UCSD-AML1 (cell line): Measurements from ENCODE around the gene MICU2.

Experiments
- DNase-seq: peaks from one replicate; lab custom pipeline; 2025; ENCODE audit not compliant: unreplicated experiment; lab: John Stamatoyannopoulos, UW

The MICU2 gene

DNA sequence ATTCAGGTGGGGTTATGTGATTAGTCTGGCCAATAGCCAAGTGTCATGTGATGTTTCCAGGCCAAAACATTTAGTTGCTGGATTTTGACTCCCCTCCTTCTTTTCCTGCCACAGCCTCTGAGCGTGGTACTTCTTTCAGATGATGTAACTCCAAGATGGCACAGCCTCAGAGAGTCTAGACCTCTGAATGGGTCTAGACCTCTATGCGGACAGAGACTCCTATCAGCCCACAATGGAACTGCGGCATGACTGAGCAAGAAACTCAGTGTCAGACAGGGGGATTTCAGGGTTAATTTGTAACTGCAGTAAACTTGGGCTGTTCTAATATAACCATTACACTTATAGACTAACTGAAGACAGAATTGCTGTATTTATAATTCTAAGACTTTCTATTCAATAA lies 102.3 kb downstream of the MICU2 start:
- no peak for DNase-seq

DNA sequence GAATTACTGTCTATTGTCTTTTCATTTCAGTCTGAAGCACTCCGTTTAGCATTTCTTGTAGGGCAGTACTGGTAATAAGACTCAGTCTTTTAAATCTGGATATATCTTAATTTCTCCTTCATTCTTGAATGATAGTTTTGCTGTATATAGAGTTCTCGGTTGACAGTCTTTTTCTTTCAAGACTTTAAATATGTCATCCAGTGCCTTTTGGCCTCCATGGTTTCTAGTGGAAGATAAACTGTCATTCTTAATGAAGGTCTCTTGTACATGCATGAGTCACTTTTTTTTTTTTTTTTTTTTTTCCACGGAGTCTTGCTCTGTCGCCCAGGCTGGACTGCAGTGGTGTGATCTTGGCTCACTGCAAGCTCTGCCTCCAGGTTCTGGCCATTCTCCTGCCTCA lies 117.6 kb downstream of the MICU2 start:
- no peak for DNase-seq

- DNase-seq = no peak
These were observed 120.2 kb downstream of the MICU2 start for GRCh38 chr13:21483748-21484147.

DNA sequence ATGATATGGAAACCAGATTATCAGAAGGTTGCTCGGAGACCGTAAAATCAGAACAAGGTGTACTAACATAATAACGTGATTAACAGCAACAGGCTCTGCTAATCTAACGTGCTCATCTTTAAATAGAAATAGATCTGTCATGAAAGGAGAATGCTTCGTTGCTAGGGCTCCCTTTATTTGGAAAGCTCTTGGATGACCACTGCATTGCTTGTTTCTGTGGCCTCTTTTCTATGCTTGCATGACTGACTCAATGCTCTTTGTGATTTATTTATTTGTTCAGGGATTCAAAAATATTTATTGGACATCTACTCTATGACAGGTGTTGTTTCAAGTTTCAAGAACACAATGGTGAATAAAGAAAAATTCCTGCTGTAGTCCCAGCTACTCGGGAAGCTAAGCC lies 122.6 kb downstream of the MICU2 start:
- no peak for DNase-seq

DNA sequence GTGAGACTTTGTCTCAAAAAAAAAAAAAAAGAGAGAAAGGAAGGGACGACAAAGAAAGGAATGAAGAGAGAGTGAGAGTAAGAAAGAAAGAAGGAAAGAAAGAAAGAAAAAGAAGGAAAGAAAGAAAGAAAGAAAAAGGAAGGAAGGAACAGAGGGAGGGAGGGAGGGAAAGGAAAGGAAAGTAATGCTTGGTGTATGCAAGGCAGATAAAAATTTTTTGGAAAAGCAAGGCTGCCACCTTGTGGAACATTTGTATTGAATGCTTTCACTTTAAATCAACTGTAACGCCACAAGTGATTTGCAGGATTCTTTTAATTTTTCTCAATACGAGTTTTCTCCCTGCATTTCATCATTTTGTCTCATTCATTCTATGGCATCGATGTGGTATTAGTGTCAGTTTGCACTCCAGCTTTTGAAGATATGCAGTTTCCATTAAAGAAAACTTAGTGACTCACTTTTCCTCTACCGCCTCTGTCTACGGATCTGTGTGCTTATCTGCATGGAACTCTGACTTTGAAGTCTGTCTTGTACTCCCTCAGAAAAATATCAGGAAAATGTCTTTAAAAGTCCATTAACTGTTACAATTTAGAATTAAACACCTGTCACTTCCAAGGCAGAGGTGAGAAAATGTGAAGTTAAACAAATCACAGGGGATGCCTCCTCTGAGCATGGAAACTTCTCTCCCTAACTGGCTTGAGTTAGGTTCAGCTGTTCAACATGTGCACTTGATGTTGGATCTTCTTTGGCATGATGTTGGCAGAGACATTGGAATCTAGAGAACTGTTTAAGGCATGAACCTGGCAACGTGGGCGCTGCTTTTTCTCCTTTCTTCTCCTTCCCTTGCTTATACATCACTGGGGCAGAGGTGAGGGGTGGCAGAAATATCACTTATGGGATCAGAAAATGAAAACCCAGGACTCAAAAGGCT lies 124.8 kb downstream of the MICU2 start:
- DNase-seq = no peak

GRCh38 chr13:21476893-21477472 lies 127.0 kb downstream of the MICU2 start:
- peak; percentile 81 for DNase-seq

GRCh38 chr13:21475115-21475514 lies 128.9 kb downstream of the MICU2 start:
- no peak for DNase-seq

DNA sequence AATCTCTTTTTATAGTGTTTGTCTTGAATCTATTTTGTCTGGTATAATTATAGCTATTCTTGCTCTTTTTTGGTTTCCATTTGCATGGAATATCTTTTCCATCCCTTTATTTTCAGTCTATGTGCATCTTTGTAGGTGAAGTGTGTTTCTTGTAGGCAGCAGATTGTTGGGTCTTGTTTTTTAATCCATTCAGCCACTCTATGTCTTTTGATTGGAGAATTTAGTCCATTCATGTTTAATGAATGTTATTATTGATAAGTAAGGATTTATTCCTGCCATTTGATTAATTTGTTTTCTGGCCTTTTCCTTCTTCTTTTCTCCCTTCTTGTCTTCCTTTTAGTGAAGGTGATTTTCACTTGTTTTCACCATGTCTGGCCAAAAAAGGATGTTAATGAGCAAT lies 133.2 kb downstream of the MICU2 start:
- no peak for DNase-seq

DNA sequence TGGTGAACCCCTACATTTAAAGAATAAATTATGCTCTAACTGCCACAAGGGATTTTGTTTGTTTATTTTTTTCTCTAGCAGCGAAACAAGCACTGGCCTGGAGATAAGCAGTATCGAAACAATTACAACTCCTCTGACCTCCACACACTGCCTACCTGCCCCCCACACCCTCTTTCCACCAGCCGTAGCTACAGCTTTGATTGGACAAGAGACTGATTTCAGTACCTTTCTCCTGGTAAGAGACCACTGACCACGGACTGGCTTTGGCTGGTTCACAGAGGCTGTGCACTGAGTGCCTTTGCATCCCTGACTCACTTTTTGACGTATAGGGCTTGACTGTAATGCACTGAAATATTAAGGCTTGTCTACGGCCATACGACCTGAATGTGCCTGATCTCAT lies 137.4 kb downstream of the MICU2 start:
- DNase-seq = no peak

DNA sequence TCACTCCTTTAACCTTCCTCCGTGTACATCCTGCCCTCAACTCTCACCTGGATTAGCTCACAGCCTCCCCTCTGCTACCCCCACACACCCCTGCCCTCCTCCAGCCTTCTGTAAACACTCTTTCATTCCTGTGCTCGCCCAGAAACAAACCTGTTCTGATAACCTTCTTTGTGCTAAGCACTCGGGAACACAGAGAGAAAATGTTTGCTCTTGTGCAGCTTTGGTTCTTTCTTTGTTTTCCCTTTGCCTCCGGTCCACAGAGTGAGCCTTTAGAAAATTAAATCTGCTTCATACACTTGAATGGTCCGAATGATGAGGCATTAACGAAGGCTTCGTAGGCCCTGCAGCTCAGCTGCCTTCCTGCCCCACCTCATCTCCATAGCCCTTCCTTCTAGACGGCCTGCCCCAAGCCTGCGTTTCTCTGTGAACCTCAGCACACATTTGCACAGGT lies 138.2 kb downstream of the MICU2 start:
- no peak for DNase-seq

DNA sequence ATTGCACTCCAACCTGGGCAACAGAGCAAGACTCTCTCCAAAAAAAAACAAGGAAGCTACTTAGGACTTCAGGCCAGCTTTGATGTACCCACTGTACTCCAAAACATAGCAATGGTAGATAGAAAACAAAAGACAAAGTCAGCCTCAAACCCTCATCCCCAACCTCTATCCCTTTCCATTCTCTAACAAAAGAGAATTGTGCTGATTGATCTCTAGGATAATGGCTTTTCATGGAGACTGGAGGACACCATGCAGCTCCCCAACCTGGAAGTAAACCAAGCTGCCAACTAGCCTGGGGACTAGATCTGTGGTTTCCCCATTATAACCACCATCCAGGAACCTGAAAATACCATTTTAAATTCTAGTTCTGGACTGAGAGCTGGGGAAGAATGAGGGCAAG lies 140.5 kb downstream of the MICU2 start:
- DNase-seq = no peak

- no peak for DNase-seq
These were observed 142.8 kb downstream of the MICU2 start for GRCh38 chr13:21461131-21461530.

- peak; percentile 92 for DNase-seq
These were observed 144.9 kb downstream of the MICU2 start, which contains the start of gene ZDHHC20 for GRCh38 chr13:21458813-21459701. TSS of gene ZDHHC20 (minus strand) at chr13:21459303. CDS start at chr13:21459171, 132 bp downstream.

- DNase-seq = peak; percentile 33
These were observed 145.5 kb downstream of the MICU2 start for GRCh38 chr13:21458451-21458812.

DNA sequence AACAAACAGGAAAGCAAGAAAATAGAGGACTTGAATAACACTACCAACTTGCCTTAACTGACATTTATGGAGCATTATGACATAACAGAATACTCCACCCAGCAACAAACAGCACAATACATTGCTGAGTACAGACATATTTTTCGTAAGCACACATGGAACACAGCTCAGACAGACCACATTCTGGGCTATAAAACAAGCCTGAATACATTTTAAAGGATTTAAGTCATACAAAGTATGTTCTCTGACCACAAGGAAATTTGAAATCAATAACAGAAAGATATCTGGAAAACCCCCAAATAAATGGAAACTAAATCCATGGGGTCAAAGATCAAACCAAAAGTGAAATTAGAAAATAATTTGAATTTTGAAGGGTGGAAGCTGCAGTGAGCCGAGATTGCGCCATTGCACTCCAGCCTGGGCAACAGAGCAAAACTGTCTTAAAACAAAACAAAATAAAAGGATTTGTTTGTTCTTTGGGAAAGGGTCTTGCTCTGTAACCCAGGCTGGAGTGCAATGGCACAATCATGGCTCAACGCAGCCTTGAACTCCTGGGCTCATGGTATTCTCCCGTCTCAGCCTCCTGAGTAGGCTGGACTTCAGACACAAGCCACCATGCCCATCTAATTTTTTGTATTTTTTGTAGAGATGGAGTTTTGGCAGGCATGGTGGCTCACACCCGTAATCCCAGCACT lies 150.4 kb downstream of the MICU2 start:
- DNase-seq = no peak

DNA sequence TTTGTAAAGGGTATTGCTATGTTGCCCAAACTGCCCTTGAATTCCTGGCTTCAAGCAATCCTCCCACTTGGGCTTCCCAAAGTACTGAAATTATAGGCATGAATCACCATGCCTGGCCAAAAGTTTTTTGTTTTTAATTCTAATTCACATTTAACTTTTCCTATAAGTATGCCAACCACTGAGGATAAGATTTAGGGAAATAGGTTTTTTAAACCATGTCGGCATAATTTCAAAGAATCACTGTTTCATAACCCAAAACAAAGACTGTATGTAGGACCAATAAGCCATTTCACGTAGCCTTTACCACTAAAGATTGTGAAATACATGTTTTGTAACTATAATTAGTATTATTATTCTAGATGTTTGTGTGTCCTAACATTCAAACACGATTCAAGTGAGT lies 153.0 kb downstream of the MICU2 start:
- no peak for DNase-seq

- no peak for DNase-seq
These were observed 157.3 kb downstream of the MICU2 start for GRCh38 chr13:21446656-21447055.

- no peak for DNase-seq
These were observed 158.2 kb downstream of the MICU2 start for GRCh38 chr13:21445759-21446158.

DNA sequence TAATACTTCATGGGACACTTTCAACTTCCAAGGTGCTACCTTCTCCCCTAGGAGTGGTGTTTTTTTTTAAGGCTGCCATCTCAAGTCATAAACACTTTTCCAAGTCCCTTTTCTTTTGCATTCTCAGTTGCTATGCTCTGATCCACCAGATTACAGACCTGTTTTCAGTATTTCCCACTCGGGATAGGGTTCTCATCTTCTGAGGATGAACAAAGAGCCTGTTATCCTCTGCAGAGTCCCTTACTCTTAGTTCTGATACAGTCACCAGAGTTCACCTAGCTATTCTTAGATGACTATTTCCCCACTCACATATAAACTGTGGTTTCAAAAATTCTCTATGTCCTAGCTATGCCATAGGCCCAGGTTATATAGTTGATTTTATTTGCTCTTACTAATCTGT lies 160.8 kb downstream of the MICU2 start:
- no peak for DNase-seq
